Activated CD4-positive, CD25-positive, alpha-beta regulatory T cell treated with anti-CD3 and anti-CD28 coated beads, Interleukin-2, amount 50 U/mL, for 24 hours (primary cell): ENCODE data around the gene ATP2C2.

Experiments used
- ATAC-seq, 2 donors: fragments of 150-1000 bp; cut with Tn5 transposase; one replicate each; pipeline ENCODE4 v1.10.0; 2021; ENCODE audit warnings: mild to moderate bottlenecking in 1 of 2, moderate library complexity in 1 of 2

Gene ATP2C2

GRCh38 chr16:84499638-84500037 is 131.3 kb downstream of the ATP2C2 start:
- ATAC-seq: no peak

GRCh38 chr16:84500531-84500930 is 132.2 kb downstream of the ATP2C2 start:
- ATAC-seq: no peak

DNA sequence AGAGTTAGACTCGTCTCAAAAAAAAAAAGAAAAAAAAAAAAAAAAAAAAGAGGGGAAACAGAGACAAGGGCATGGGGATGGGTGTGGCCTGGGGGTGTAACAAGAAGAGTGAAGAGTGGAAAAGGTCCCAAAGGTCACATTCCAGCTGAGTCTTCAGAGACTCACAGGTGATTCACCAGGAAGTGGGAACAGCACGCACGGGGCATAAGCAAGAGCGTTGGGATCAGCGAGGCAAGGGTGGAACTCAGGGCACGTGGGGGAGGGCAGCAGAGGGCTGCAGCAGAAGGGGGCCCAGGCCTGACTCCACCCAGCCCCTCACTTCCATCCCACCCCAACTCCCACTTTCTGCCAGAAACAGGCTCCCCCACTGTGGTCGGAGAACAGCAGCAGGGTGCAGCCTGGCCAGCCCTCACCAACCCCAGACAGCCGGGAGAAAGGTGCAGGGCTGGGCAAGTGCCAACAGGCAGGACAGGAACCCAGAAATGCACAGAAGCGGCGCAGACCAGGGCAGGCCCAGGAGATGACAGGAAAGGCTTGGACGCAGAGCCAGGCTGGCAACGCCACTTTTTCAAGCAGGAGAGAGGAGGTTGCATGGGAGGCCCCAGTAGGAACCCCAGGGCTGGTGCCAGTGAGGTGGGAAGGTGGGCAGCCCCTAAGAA is 132.9 kb downstream of the ATP2C2 start:
- no peak for ATAC-seq

GRCh38 chr16:84502075-84502474 is 133.7 kb downstream of the ATP2C2 start:
- ATAC-seq: no peak

- no peak for ATAC-seq
Observed at GRCh38 chr16:84502581-84502980, 134.2 kb downstream of the ATP2C2 start.

- no peak for ATAC-seq
Observed at GRCh38 chr16:84503751-84504395, 135.5 kb downstream of the ATP2C2 start.

DNA sequence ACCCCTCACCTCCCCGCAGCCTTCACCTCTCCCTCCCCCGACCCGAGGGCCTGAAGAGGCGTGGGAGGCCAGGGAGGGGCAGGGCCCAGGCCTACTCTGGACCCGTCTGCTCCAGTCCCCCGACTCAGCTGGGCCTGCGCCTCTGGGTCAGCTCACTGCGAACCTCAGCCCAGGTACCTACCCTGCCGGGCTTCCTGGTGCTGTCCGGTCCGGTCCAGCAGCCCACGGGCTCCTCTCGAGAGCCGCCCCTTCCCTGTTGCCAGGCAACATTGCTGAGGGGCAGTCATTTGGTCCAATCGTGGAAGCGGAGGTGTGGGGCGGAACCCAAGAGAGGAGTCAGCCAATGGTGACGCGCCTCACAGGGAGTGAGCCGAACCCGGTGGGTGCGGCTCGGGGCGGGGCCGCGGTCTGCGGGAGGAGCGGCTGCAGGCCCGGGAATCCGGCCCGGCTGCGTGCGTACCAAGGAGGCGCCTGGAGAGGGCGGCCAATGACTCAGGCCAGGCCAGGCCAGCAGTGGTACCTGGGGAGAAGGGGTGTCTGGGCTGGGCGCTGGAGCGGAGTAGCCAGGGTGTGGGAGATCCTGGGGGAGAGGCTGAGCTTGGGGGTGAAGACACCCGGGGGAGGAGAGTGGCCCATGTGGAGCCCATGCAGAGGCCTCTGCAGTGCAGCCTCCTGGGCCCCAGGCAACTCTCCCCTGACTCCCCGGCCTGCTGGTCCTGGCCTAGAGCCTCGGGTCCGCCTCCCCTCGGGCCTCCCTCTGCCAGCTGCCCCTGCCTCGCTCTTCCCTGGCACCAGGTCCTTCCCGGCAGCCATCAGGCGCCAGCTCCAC is 136.3 kb downstream of the ATP2C2 start, which contains the start of gene MEAK7:
TSS of gene MEAK7 (minus strand) at position 240 of the 829 bp plus-strand sequence. CDS start 6,573 bp downstream, outside the sequence.
- ATAC-seq: peak; percentile 96 to 98

- no peak for ATAC-seq
Observed at GRCh38 chr16:84505249-84506187, 137.2 kb downstream of the ATP2C2 start.

DNA sequence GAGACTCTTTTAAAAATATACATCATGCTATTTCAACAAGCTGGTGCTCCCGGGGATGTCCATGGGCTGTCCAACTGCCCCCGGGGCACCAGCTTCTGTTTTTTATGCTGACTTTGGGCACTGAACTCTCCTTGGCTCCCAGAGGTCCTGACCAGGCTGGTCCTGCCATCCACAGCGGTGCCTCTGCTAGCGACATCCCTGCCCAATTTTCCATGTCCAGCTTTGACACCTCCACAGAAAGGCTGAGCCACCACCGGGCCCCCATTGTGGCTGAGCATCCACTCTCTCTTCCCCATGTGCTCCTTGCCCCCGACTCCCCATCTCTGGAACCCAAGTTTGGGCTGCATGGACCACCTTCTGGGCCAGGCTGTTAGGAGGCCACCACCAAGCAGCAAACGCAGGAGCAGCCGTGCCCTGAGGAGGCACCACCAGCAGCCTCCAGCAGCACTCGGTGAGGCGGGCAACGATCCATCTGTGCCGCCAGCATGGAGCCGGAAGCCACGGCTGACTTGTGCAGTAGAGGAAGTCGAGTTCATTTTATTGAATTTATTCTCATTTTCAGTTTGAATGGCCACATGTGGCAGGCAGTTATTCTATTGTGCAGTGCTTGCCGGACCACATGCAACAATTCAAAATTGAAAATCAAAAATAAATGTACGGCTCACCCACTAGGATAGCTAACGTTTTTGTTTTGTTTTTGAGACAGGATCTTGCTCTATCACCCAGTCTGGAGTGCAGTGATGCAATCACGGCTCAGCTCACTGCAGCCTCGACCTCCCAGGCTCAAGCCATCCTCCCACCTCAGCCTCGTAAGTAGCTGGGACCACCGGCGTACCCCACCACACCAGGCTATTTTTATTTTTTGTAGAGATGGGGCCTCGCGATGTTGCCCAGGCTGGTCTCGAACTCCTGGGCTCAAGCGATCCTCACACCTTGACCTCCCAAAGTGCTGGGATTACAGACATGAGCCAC is 139.0 kb downstream of the ATP2C2 start:
- no peak for ATAC-seq

GRCh38 chr16:84508502-84508901 is 140.2 kb downstream of the ATP2C2 start:
- no peak for ATAC-seq

DNA sequence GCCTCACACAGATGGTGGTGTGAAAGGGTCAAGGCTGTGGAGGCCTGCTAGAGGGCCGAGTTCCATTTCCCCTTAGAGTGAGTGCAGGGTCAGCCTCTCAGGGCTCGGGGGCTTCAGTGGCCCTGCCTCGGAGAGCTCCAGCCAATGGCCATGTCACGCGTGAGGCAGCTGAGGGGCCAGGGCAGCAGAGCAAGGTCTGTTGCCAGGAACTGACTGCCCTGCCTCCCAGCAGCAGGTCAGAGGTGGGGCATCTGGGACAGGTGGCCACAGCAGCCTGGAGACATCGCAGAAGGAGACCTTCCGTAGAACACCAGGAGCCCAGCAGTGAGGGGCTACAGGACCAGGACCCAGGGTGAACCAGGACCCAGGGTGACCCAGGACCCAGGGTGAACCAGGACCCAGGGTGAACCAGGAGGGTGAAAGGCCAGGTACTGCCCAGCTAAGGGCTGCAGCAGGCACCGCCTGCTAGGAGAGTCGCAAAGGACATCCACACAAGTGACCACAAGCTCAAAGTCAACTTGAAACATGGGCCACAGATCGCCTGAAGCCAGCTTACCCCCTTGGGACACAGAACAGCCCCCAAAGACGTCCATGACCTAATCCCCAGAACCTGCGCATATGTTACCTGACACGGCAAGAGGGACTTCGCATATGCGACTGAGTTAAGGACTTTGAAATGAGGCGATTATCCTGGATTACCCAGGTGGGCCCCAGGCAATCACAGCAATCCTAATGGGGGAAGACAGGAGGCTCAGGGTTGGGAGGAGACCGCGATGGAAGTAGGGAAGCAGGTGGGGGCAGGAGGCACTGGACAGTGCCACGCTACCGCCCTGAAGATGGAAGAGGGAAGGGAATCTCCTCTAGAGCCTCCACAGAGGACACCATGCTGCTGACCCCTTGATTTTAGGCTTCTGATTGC is 141.0 kb downstream of the ATP2C2 start:
- ATAC-seq: no peak

DNA sequence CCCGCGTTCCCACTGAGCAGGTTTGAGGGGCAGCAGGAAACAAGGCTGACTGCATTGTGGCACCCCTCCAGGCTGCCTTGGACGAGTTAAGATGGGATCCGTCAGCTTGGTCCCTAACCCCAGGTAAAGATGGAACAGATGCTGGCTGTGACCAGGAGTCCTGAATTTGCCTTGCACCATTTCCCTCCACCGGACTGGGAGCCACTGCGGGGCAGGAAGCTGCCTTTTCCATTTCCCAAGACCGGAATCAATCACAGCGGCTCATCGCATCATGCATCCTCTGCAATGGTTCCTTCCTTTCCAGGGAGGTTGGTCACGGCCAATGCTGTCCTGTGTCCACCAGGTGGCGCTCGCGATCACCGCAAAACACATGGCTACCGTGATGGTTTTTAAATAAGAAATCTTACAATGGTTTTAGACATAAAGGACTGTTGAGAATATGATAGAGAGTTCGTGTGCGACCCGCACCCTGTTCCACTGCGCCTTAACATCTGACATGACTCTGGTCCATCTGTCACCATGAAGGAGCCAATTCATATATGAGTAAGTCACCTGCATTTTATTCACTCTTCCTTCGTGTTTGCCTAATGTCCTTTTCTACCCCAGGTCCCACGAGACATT is 143.0 kb downstream of the ATP2C2 start:
- ATAC-seq: peak; percentile 20 to 21

GRCh38 chr16:84511831-84512230 is 143.5 kb downstream of the ATP2C2 start:
- no peak for ATAC-seq

DNA sequence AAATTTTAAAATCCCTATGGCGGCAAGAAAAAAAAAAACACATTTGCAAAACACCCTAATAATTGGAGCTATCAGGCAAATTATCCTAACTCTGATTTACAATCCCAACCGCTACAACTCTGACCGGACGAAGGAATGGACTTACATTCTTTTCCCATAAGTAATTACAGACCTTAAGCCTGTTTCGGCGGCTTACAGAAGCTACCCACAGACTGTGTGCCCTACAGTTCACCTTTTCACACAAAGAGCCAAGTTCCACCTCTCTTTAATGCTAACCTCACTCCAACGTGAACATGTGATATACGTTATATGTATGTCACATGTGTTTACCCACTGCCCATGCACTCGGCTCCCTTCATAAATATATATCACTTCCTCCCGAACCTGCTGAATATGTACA is 144.8 kb downstream of the ATP2C2 start:
- ATAC-seq: no peak

DNA sequence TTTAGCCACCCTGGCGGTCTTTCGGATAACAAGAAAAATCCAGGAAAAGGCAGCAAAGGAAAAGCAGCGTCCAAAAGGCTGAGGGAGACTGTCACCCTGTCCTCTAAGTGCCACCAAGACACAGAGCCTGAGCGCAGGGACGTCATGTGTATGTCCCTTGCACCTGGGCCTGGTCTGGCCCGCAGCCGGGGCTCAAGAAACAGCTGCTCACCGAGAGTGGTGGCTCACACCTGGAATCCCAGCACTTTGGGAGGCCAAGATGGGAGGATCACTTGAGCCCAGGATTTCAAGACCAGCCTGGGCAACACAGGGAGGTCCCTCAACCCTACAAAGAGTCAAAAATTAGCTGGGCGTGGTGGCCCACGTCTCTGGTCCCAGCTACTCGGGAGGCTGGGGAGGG is 145.3 kb downstream of the ATP2C2 start:
- no peak for ATAC-seq
